Measurements from ENCODE around the gene MALAT1.
"Not testable (repeated sequence)": the region's sequence is repeated elsewhere in the genome, so short reads cannot be mapped to it uniquely, and the experiment has no call there.

Gene MALAT1

GRCh38 chr11:65505466-65506289 is 6.8 kb downstream of the MALAT1 start:
- DNase-seq, result peak in 6 of 42 donors; percentile 29 to 59 (median 43)
- intact Hi-C loops (cut with DNase I), result loop anchor here (5.0 kb wide), 1 partner anchor 88 kb away; no protein-coding TSS in a partner anchor

- intact Hi-C loops (cut with DNase I), result loop anchor here (5.0 kb wide), 1 partner anchor 89 kb away; no protein-coding TSS in a partner anchor
- DNase-seq, result peak in 2 of 42 donors; percentile 15 to 68
These were observed 7.5 kb downstream of the MALAT1 start for GRCh38 chr11:65506290-65506771.

GRCh38 chr11:65506772-65507505 is 8.1 kb downstream of the MALAT1 start:
- peak in 21 of 42 donors; percentile 30 to 87 (median 56) for DNase-seq
- intact Hi-C loops (cut with DNase I), result loop anchor here (5.0 kb wide), 1 partner anchor 90 kb away; no protein-coding TSS in a partner anchor

- intact Hi-C loops (cut with DNase I), result loop anchor here (5.0 to 10.0 kb wide), 2 partner anchors 135 to 238 kb away; no protein-coding TSS in a partner anchor
- not testable (repeated sequence) for DNase-seq
These were observed 13.5 kb downstream of the MALAT1 start for GRCh38 chr11:65512311-65512710.

GRCh38 chr11:65516135-65516968 is 17.5 kb downstream of the MALAT1 start:
- DNase-seq, result peak in 1 of 42 donors; percentile 17
- intact Hi-C loops (cut with DNase I), result loop anchor here (10.0 kb wide), 1 partner anchor 242 kb away; no protein-coding TSS in a partner anchor

- intact Hi-C loops (cut with DNase I), result loop anchor here (10.0 kb wide), 1 partner anchor 244 kb away; no protein-coding TSS in a partner anchor
- DNase-seq, result peak in 1 of 42 donors; percentile 20
These were observed 20.2 kb downstream of the MALAT1 start for GRCh38 chr11:65518941-65519549.

GRCh38 chr11:65521777-65522521 is 23.1 kb downstream of the MALAT1 start:
- DNase-seq; intact Hi-C loops (cut with DNase I): not testable (repeated sequence)

GRCh38 chr11:65522718-65523630 is 24.1 kb downstream of the MALAT1 start:
- intact Hi-C loops (cut with DNase I), result not testable (repeated sequence)
- DNase-seq, result peak in 35 of 42 donors; percentile 25 to 86 (median 63)

GRCh38 chr11:65523631-65523968 is 24.8 kb downstream of the MALAT1 start:
- DNase-seq, result not testable (repeated sequence)

GRCh38 chr11:65524014-65524740 is 25.3 kb downstream of the MALAT1 start:
- DNase-seq, result peak in 11 of 42 donors; percentile 29 to 70 (median 45)

More at GRCh38 chr11:65523631-65523968, 24.8 kb downstream of the MALAT1 start:
- intact Hi-C loops (cut with DNase I), result not testable (repeated sequence)

GRCh38 chr11:65524741-65525545 is 26.1 kb downstream of the MALAT1 start, which contains the start of gene SCYL1:
Gene SCYL1, plus strand, starts transcription at chr11:65525083. Its CDS starts 71 bp downstream, at chr11:65525154.
- peak; percentile 61 to 97 (median 91) for DNase-seq
- intact Hi-C loops (cut with DNase I), result no loop called here

More at GRCh38 chr11:65524014-65524740, 25.3 kb downstream of the MALAT1 start:
- intact Hi-C loops (cut with DNase I), result no loop called here

- intact Hi-C loops (cut with DNase I), result no loop called here
- no peak for DNase-seq
These were observed 27.0 kb downstream of the MALAT1 start for GRCh38 chr11:65525546-65526480.

GRCh38 chr11:65526744-65527143 is 27.9 kb downstream of the MALAT1 start:
- DNase-seq, result no peak
- intact Hi-C loops (cut with DNase I), result no loop called here
